PC-9 (cell line): ENCODE data around the gene MAGEA9B.

Source experiments
- EZH2 ChIP-seq: fragments of 200-600 bp; sonication (generic); IDR thresholded peaks from 2 replicates; pipeline ENCODE4 v1.8.0; 2017; ENCODE audit warnings: antibody characterized with exemption, low read depth
- TF ChIP-seq, protein P1 (sequence below): fragments of 200-600 bp; sonication (generic); conservative IDR thresholded peaks from 2 replicates; pipeline ENCODE4 v1.6.1; 2017; ENCODE audit warnings: mixed run types, antibody characterized with exemption, mild to moderate bottlenecking, moderate library complexity

DNA sequence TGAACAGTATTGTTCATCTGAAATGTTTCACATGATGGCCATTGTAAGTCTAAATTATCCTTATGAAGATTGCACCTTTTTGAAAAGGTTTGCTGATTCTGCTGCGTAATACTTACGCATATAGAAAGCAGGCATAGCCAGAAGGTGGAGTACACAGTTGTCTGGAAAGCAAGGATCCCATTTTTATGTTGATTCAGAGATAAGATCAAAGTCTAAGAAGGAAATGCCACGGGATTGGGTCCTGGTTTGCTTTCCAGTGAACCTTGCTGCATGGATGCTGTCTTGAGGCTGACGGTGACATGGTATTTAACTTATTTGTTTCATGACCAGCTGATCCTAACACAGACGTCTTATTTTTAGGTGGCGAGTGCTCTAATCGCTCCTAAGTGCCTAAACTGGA is 15.5 kb downstream of the MAGEA9B start:
- TF ChIP-seq, protein P1, sequence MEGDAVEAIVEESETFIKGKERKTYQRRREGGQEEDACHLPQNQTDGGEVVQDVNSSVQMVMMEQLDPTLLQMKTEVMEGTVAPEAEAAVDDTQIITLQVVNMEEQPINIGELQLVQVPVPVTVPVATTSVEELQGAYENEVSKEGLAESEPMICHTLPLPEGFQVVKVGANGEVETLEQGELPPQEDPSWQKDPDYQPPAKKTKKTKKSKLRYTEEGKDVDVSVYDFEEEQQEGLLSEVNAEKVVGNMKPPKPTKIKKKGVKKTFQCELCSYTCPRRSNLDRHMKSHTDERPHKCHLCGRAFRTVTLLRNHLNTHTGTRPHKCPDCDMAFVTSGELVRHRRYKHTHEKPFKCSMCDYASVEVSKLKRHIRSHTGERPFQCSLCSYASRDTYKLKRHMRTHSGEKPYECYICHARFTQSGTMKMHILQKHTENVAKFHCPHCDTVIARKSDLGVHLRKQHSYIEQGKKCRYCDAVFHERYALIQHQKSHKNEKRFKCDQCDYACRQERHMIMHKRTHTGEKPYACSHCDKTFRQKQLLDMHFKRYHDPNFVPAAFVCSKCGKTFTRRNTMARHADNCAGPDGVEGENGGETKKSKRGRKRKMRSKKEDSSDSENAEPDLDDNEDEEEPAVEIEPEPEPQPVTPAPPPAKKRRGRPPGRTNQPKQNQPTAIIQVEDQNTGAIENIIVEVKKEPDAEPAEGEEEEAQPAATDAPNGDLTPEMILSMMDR: no peak
- TF ChIP-seq EZH2: no peak
